GM12872 (cell line): Measurements from ENCODE around the gene DOCK8.

Source experiments
- CTCF ChIP-seq: IDR thresholded peaks from 3 replicates; pipeline ENCODE4 v1.5.1; 2011; ENCODE audit warnings: low read depth, mild to moderate bottlenecking, low read length, moderate library complexity; ENCODE audit not compliant: insufficient read depth

DOCK8 gene

GRCh38 chr9:214351-214647 is 366 bp upstream of the DOCK8 start:
- no peak for TF ChIP-seq CTCF

GRCh38 chr9:215631-216155 is 1.0 kb downstream of the DOCK8 start:
- TF ChIP-seq CTCF, result no peak

GRCh38 chr9:216866-217265 is 2.2 kb downstream of the DOCK8 start:
- no peak for TF ChIP-seq CTCF

GRCh38 chr9:217950-218349 is 3.3 kb downstream of the DOCK8 start:
- no peak for TF ChIP-seq CTCF

GRCh38 chr9:219670-220365 is 5.2 kb downstream of the DOCK8 start:
- TF ChIP-seq CTCF, result no peak

GRCh38 chr9:221989-222776 is 7.5 kb downstream of the DOCK8 start:
- TF ChIP-seq CTCF, result no peak

DNA sequence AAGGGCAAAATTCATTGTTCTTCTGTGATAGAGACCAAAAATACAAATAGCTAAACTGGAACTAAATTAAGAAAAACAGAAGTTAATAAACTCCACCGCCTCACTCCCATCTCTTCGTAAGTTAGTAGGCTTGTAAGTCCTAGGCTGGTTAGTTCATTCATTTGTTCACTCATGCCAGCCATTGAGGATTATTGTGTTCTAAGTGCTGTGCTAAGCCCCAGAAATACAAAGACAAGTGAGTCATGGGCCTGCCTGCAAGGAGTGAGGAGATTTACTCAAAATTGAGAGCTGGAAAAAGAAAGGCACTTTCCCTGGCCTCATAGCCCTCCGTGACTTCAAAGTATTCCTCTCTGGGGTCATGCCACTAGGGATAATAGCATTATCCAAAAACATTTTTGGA is 8.5 kb downstream of the DOCK8 start:
- no peak for TF ChIP-seq CTCF
